PC-3 (cell line): ENCODE results near the gene RETSAT.

Experiments
- EZH2 ChIP-seq: fragments of 300-600 bp; sonication (generic); IDR thresholded peaks from one replicate; pipeline ENCODE4 v1.6.1; 2017; ENCODE audit warnings: antibody characterized with exemption, mild to moderate bottlenecking, low read length; ENCODE audit not compliant: unreplicated experiment
- EZH2phosphoT487 ChIP-seq: fragments of 300-600 bp; sonication (generic); IDR thresholded peaks from 2 replicates; pipeline ENCODE4 v1.6.1; 2018; ENCODE audit warnings: mild to moderate bottlenecking, antibody characterized with exemption, low read length, borderline replicate concordance
- TF ChIP-seq, protein P1 (sequence below): fragments of 300-600 bp; sonication (generic); conservative IDR thresholded peaks from 2 replicates; pipeline ENCODE4 v1.5.1; 2017; ENCODE audit warnings: antibody characterized with exemption, low read depth, mild to moderate bottlenecking, low read length

DNA sequence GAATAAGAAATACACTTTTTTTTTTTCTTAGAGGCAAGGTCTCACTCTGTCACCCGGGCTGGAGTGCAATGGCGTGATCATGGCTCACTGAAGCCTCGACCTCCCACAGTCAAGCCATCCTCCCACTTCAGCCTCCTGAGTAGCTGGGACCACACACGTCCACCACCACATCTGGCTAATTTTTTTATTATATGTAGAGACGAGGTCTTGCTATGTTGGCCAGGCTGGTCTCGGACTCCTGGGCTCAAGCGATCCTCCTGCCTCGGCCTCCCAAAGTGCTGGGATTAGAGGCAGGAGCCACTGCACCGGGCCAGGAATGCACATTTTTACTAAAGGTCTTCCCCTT lies 28.9 kb downstream of the RETSAT start:
- TF ChIP-seq, protein P1, sequence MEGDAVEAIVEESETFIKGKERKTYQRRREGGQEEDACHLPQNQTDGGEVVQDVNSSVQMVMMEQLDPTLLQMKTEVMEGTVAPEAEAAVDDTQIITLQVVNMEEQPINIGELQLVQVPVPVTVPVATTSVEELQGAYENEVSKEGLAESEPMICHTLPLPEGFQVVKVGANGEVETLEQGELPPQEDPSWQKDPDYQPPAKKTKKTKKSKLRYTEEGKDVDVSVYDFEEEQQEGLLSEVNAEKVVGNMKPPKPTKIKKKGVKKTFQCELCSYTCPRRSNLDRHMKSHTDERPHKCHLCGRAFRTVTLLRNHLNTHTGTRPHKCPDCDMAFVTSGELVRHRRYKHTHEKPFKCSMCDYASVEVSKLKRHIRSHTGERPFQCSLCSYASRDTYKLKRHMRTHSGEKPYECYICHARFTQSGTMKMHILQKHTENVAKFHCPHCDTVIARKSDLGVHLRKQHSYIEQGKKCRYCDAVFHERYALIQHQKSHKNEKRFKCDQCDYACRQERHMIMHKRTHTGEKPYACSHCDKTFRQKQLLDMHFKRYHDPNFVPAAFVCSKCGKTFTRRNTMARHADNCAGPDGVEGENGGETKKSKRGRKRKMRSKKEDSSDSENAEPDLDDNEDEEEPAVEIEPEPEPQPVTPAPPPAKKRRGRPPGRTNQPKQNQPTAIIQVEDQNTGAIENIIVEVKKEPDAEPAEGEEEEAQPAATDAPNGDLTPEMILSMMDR, result no peak
- TF ChIP-seq EZH2, result no peak
- TF ChIP-seq EZH2phosphoT487, result no peak
